Lower leg skin (tissue), 3 donors: Measurements from ENCODE around the gene NUTM2F.
"Not testable (repeated sequence)": the region's sequence is repeated elsewhere in the genome, so short reads cannot be mapped to it uniquely, and the experiment has no call there.

ENCODE experiments used
- POLR2A ChIP-seq, 2 donors: fragments of 450-650 bp; IDR thresholded peaks; one replicate each; pipeline ENCODE4 v1.6.1; 2016 to 2017; ENCODE audit warnings: antibody characterized with exemption in 2 of 2, mild to moderate bottlenecking in 1 of 2, moderate library complexity in 1 of 2
- TF ChIP-seq, protein P1 (sequence below), 3 donors: fragments of 450-650 bp; IDR thresholded peaks; one replicate each; pipeline ENCODE4 v1.5.1; 2016; ENCODE audit warnings: antibody characterized with exemption in 3 of 3, mild to moderate bottlenecking in 3 of 3, moderate library complexity in 2 of 3

DNA sequence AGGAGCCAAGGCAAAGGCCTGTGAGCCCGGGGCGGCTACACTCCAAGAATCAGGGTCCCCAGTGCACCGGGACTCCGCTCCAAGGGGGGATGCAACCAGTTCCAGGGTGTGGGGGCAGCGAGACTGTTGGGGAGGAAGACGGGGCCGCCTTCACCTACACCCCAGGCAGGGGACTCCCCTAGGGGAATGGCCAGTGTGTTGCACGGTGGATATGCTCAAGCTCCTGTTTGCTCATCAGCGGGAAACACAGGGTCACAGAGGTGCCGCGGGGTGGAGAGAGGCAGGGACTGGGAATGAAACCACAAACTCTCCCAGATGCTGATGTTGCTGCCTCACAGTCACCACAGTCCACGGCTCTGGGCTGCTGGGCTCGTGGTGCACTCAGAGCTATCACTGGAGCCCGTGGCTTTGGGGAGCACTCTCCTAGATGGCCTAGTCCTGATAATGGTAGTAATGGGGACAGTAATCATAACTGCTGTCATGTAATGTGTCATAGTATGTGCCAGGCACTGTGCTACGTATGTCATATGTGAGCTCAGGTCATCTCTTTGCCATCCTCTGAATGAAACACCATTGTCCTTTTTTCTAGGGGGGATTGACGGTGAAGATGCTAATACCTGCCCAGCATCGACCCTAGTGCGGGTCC lies 5.2 kb downstream of the NUTM2F start:
- TF ChIP-seq POLR2A (IDR thresholded peaks at IDR 0.05) = not testable (repeated sequence)
- TF ChIP-seq, protein P1, sequence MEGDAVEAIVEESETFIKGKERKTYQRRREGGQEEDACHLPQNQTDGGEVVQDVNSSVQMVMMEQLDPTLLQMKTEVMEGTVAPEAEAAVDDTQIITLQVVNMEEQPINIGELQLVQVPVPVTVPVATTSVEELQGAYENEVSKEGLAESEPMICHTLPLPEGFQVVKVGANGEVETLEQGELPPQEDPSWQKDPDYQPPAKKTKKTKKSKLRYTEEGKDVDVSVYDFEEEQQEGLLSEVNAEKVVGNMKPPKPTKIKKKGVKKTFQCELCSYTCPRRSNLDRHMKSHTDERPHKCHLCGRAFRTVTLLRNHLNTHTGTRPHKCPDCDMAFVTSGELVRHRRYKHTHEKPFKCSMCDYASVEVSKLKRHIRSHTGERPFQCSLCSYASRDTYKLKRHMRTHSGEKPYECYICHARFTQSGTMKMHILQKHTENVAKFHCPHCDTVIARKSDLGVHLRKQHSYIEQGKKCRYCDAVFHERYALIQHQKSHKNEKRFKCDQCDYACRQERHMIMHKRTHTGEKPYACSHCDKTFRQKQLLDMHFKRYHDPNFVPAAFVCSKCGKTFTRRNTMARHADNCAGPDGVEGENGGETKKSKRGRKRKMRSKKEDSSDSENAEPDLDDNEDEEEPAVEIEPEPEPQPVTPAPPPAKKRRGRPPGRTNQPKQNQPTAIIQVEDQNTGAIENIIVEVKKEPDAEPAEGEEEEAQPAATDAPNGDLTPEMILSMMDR (IDR thresholded peaks at IDR 0.05) = not testable (repeated sequence)
